Activated naive CD4-positive, alpha-beta T cell treated with anti-CD3 and anti-CD28 coated beads, Interleukin-2, amount 50 U/mL, for 24 hours (primary cell): ENCODE data around the gene TP53AIP1.
"Not testable (repeated sequence)": the region's sequence is repeated elsewhere in the genome, so short reads cannot be mapped to it uniquely, and the experiment has no call there.

Source experiments
- H3K27ac Mint-ChIP-seq: one replicate; pipeline ENCODE4 v1.8.0; 2021; ENCODE audit warnings: mild to moderate bottlenecking, mixed read lengths
- H3K27me3 Mint-ChIP-seq: one replicate; pipeline ENCODE4 v1.8.0; 2021; ENCODE audit warnings: mixed read lengths
- H3K36me3 Mint-ChIP-seq: one replicate; pipeline ENCODE4 v1.8.0; 2021; ENCODE audit warnings: mixed read lengths
- H3K4me1 Mint-ChIP-seq: one replicate; pipeline ENCODE4 v1.8.0; 2021; ENCODE audit warnings: mixed read lengths
- H3K4me3 Mint-ChIP-seq: one replicate; pipeline ENCODE4 v1.8.0; 2021; ENCODE audit warnings: mild to moderate bottlenecking, mixed read lengths
- H3K9me3 Mint-ChIP-seq: one replicate; pipeline ENCODE4 v1.8.0; 2021; ENCODE audit warnings: mixed read lengths

Gene TP53AIP1

DNA sequence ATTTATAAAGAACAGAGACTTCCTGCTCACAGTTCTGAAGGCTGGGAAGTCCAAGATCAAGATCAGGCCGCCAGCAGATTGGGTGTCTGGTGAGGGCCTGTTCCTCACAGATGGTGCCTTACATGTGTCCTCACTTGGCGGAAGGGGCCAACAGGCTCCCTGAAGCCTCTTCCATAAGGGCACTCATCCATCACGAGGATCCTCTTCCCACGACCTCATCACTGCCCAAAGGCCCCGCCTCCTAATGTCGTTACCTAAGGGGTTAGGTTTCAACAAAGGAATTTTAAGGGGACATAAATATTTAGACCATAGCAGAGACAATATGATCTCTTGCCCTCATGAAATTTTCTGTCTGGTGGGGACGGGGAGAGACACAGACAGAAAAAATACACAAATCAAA, 18.6 kb downstream of the TP53AIP1 start:
- Mint-ChIP-seq H3K27ac (no peak overlapping the region), H3K9me3 (no peaks in the 10 kb centered on the region), H3K4me3 (no peak overlapping the region), H3K36me3 (no peaks in the 10 kb centered on the region), H3K27me3 (no peaks in the 10 kb centered on the region), H3K4me1 (peaks cover 10% of the 10 kb centered on the region)

GRCh38 chr11:128921793-128922192, 20.9 kb downstream of the TP53AIP1 start:
- Mint-ChIP-seq H3K4me1 (no peaks in the 10 kb centered on the region), H3K4me3 (no peak overlapping the region), H3K27me3 (no peaks in the 10 kb centered on the region), H3K27ac (no peak overlapping the region), H3K36me3 (no peaks in the 10 kb centered on the region), H3K9me3 (no peaks in the 10 kb centered on the region)

DNA sequence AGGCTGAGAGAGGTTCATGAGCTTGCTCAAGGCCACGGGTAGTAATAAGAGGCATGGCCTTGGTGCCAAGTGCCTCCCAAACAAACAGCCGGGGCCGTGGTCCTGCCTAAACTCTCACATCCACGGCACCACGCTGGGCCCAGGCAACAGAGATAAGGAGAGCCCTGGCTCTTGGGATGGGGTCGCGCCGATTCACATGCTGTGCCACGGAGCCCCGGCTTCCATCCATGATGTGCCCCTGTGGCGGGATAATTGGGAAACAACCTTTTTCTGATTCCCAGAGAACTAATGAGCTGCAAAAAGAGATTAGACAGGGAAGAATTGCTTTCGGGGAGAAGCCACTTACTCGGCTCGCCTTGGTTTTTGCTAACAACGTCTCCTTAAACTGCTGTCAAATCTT, 22.0 kb downstream of the TP53AIP1 start:
- H3K36me3 Mint-ChIP-seq, result no peaks in the 10 kb centered on the region
- H3K27me3 Mint-ChIP-seq, result peaks cover 2% of the 10 kb centered on the region
- no peaks in the 10 kb centered on the region for H3K4me1 Mint-ChIP-seq
- H3K9me3 Mint-ChIP-seq, result no peaks in the 10 kb centered on the region
- H3K4me3 Mint-ChIP-seq, result no peak overlapping the region
- H3K27ac Mint-ChIP-seq, result no peak overlapping the region

DNA sequence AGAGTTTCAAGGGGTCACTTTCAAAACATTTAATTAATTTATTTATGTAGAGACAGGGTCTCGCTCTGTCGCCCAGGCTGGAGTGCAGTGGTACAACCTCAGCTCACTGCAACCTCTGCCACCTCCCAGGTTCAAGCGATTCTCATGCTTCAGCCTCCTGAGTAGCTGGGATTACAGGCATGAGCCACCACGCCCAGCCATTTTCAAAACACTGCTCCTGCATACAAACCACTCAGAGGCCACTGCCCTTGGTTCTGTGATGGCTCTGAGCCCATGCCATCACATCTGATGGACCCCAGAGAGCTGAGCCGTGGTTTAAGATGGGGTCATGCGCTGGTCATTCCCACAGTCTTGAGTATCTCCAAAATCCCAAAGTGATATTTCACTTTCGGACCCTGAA, 23.0 kb downstream of the TP53AIP1 start:
- H3K27me3 Mint-ChIP-seq, H3K4me3 Mint-ChIP-seq, H3K9me3 Mint-ChIP-seq, H3K27ac Mint-ChIP-seq, H3K4me1 Mint-ChIP-seq, H3K36me3 Mint-ChIP-seq: not testable (repeated sequence)

- Mint-ChIP-seq H3K27me3 (peaks cover 3% of the 10 kb centered on the region), H3K4me1 (no peaks in the 10 kb centered on the region), H3K9me3 (no peaks in the 10 kb centered on the region), H3K4me3 (no peak overlapping the region), H3K27ac (no peak overlapping the region), H3K36me3 (no peaks in the 10 kb centered on the region)
Observed at GRCh38 chr11:128919216-128919615, 23.5 kb downstream of the TP53AIP1 start.

- Mint-ChIP-seq H3K9me3 (no peaks in the 10 kb centered on the region), H3K27ac (no peak overlapping the region), H3K36me3 (no peaks in the 10 kb centered on the region), H3K4me3 (no peak overlapping the region), H3K27me3 (peaks cover 5% of the 10 kb centered on the region), H3K4me1 (no peaks in the 10 kb centered on the region)
Observed at GRCh38 chr11:128917144-128917724, 25.4 kb downstream of the TP53AIP1 start.

DNA sequence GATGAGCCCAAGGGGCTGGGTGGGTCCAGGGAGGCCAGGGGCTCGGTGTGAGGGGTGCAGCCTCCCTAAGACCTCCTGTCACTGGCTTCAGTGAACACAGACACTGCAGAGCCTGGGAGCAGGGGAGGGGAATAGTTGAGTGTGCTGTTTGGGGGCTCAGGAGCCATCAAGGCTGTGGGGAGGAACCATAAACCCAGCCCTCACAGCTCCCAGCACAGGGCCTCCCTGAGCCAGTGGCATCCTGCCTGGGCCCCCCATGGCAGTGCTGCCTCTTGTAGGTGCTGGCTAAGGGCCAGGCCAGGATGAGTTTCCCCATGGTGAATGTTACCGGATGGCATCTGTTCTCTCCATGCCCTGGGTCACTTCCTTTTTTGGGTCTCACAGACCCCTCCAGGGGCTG, 26.0 kb downstream of the TP53AIP1 start:
- H3K9me3 Mint-ChIP-seq, result no peaks in the 10 kb centered on the region
- H3K4me3 Mint-ChIP-seq, result no peak overlapping the region
- H3K27me3 Mint-ChIP-seq, result peaks cover 5% of the 10 kb centered on the region
- H3K4me1 Mint-ChIP-seq, result no peaks in the 10 kb centered on the region
- H3K36me3 Mint-ChIP-seq, result no peaks in the 10 kb centered on the region
- no peak overlapping the region for H3K27ac Mint-ChIP-seq

- peak overlapping the region; percentile 37 for H3K27ac Mint-ChIP-seq
- no peaks in the 10 kb centered on the region for H3K36me3 Mint-ChIP-seq
- peaks cover 8% of the 10 kb centered on the region for H3K27me3 Mint-ChIP-seq
- H3K9me3 Mint-ChIP-seq, result no peaks in the 10 kb centered on the region
- H3K4me1 Mint-ChIP-seq, result no peaks in the 10 kb centered on the region
- H3K4me3 Mint-ChIP-seq, result no peak overlapping the region
Observed at GRCh38 chr11:128916037-128916572, 26.6 kb downstream of the TP53AIP1 start.

DNA sequence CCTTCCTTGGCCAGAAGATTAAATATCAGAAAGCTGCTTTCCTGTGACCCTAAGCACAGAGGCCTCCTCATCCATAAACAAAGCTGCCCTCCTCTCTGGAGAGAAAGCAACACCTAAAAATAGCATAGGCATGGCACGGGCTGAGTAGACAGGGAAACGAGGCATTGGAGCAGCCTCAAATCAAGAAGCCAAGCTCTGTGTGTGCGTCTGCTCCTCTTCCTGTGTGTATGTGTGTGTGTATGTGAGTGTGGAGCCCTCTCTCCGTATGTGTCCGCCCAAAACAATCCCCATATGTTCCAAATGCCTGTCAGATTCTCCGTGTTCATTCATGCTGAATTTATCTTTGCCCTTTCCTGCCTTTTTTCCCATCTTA, 27.5 kb downstream of the TP53AIP1 start:
- no peak overlapping the region for H3K4me3 Mint-ChIP-seq
- no peak overlapping the region for H3K27ac Mint-ChIP-seq
- no peaks in the 10 kb centered on the region for H3K36me3 Mint-ChIP-seq
- H3K9me3 Mint-ChIP-seq, result no peaks in the 10 kb centered on the region
- peaks cover 8% of the 10 kb centered on the region for H3K27me3 Mint-ChIP-seq
- H3K4me1 Mint-ChIP-seq, result no peaks in the 10 kb centered on the region

- no peak overlapping the region for H3K27ac Mint-ChIP-seq
- H3K9me3 Mint-ChIP-seq, result no peaks in the 10 kb centered on the region
- H3K36me3 Mint-ChIP-seq, result no peaks in the 10 kb centered on the region
- H3K4me3 Mint-ChIP-seq, result no peak overlapping the region
- H3K27me3 Mint-ChIP-seq, result peaks cover 15% of the 10 kb centered on the region
- H3K4me1 Mint-ChIP-seq, result no peaks in the 10 kb centered on the region
Observed at GRCh38 chr11:128914216-128915148, 28.2 kb downstream of the TP53AIP1 start.

DNA sequence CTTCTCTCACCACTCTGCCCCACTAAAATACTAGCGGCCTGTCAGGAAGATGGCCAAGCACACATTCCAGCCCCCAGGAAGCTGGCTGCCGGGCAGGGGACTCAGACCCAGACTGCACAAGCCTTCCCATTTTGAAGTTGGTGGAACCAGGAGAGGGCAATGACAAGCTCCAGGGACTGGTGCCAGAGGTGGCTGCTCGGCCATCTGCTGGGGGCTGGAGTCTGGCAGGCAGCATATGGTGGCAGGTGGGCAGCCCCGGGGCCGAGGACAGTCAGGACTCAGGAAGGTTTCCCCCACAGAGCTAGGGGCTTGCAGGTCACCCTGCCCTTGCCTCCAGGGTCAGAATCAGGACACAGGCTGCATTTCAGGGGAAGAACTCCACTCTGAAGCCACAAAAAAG, 28.9 kb downstream of the TP53AIP1 start:
- peaks cover 17% of the 10 kb centered on the region for H3K27me3 Mint-ChIP-seq

DNA sequence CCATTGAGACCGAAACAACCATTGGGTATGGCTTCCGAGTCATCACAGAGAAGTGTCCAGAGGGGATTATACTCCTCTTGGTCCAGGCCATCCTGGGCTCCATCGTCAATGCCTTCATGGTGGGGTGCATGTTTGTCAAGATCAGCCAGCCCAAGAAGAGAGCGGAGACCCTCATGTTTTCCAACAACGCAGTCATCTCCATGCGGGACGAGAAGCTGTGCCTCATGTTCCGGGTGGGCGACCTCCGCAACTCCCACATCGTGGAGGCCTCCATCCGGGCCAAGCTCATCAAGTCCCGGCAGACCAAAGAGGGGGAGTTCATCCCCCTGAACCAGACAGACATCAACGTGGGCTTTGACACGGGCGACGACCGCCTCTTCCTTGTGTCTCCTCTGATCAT, 31.0 kb downstream of the TP53AIP1 start:
- Mint-ChIP-seq H3K9me3 (no peaks in the 10 kb centered on the region), H3K4me3 (no peak overlapping the region), H3K36me3 (no peaks in the 10 kb centered on the region), H3K27ac (no peak overlapping the region), H3K4me1 (peaks cover 3% of the 10 kb centered on the region), H3K27me3 (peaks cover 22% of the 10 kb centered on the region)

More for the DNA sequence above, 28.9 kb downstream of the TP53AIP1 start:
- Mint-ChIP-seq H3K4me1 (no peaks in the 10 kb centered on the region), H3K36me3 (no peaks in the 10 kb centered on the region), H3K27ac (peak overlapping the region; percentile 17), H3K4me3 (no peak overlapping the region), H3K9me3 (no peaks in the 10 kb centered on the region)

DNA sequence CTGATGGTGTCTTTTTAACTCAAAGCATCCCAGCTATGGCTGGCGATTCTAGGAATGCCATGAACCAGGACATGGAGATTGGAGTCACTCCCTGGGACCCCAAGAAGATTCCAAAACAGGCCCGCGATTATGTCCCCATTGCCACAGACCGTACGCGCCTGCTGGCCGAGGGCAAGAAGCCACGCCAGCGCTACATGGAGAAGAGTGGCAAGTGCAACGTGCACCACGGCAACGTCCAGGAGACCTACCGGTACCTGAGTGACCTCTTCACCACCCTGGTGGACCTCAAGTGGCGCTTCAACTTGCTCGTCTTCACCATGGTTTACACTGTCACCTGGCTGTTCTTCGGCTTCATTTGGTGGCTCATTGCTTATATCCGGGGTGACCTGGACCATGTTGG, 31.4 kb downstream of the TP53AIP1 start:
- peaks cover 23% of the 10 kb centered on the region for H3K27me3 Mint-ChIP-seq
- no peak overlapping the region for H3K27ac Mint-ChIP-seq
- H3K36me3 Mint-ChIP-seq, result no peaks in the 10 kb centered on the region
- peaks cover 5% of the 10 kb centered on the region for H3K4me1 Mint-ChIP-seq
- H3K4me3 Mint-ChIP-seq, result no peak overlapping the region
- H3K9me3 Mint-ChIP-seq, result no peaks in the 10 kb centered on the region

GRCh38 chr11:128910576-128910975, 32.1 kb downstream of the TP53AIP1 start:
- H3K9me3 Mint-ChIP-seq, result no peaks in the 10 kb centered on the region
- peaks cover 9% of the 10 kb centered on the region for H3K4me1 Mint-ChIP-seq
- H3K36me3 Mint-ChIP-seq, result no peaks in the 10 kb centered on the region
- no peak overlapping the region for H3K27ac Mint-ChIP-seq
- no peak overlapping the region for H3K4me3 Mint-ChIP-seq
- H3K27me3 Mint-ChIP-seq, result peaks cover 21% of the 10 kb centered on the region

DNA sequence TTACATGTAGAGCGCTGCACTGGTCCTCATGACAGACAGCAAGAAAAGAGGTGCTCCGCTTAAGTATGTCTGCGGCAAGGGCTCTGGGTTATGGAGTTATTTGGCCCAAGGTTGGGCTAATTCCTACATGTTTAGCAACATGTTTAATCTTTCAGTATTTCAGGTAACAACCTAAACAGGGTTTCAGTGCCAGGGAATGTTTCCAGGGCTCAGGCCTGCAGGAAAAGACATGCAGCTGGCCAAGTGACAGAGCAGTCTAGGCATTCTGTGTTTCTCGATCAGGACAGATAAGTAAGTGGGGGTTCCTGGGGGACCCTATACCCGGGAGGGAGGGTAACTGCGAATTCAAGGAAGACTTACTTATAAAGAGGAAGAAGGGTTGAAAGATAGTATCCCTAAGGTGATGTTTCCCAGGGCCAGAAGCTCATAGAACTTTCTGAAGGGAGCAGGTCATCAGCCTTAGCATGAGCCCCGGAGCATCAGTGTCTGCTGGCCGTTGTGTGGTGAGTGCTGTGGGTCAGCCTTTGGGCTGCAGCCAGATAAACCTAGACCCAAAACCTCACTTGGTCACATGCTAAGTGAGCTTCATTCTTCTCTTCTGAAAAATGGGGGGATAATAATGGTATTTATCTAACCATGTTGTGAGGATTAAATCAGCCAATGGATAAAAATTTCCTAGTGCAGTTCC, 33.1 kb downstream of the TP53AIP1 start:
- Mint-ChIP-seq H3K36me3 (no peaks in the 10 kb centered on the region), H3K4me1 (peaks cover 11% of the 10 kb centered on the region), H3K9me3 (no peaks in the 10 kb centered on the region), H3K4me3 (no peak overlapping the region), H3K27ac (peak overlapping the region; percentile 4), H3K27me3 (peaks cover 22% of the 10 kb centered on the region)
